HEK293 (cell line): Measurements from ENCODE around the gene INTS6L.

Experiments used
- CTCF ChIA-PET: fragments of 350-600 bp; formaldehyde crosslinking; extraction: SDS; loops from one replicate; lab custom pipeline; 2021; ENCODE audit warnings: antibody characterized with exemption; lab: Yijun Ruan, JAX
- POLR2A ChIA-PET: fragments of 300-600 bp; formaldehyde crosslinking; extraction: SDS; loops from one replicate; lab custom pipeline; 2020; ENCODE audit warnings: antibody characterized with exemption, inconsistent platforms; lab: Yijun Ruan, JAX
- H3K27ac ChIP-seq: fragments of 200-500 bp; sonication (Bioruptor generic); 2 replicates; pipeline ENCODE4 v1.5.1; 2014; ENCODE audit warnings: low read depth, low read length, control low read depth, inconsistent platforms; ENCODE audit errors: extremely low read depth
- H3K36me3 ChIP-seq, 2 experiments: fragments of 200-500 bp in 1 of 2; sonication (Bioruptor generic) in 1 of 2; 1 replicate in 1 of 2; 2 replicates in 1 of 2; pipeline ENCODE4 v1.5.1; 2014 to 2017; ENCODE audit warnings: inconsistent platforms in 2 of 2, low read length in 2 of 2; ENCODE audit not compliant: control insufficient read depth in 2 of 2, insufficient read depth in 1 of 2
- H3K4me1 ChIP-seq: fragments of 200-500 bp; sonication (Bioruptor generic); 2 replicates; pipeline ENCODE4 v1.5.1; 2014; ENCODE audit warnings: mild to moderate bottlenecking, low read length, inconsistent platforms; ENCODE audit not compliant: control insufficient read depth, insufficient read depth
- H3K4me3 ChIP-seq: 2 replicates; pipeline ENCODE4 v1.5.1; 2011; ENCODE audit warnings: low read depth, mild to moderate bottlenecking, control low read depth, low read length, moderate library complexity
- H3K9me3 ChIP-seq: fragments of 200-500 bp; sonication (Bioruptor generic); 2 replicates; pipeline ENCODE4 v1.5.1; 2014; ENCODE audit warnings: low read depth, low read length, inconsistent platforms; ENCODE audit not compliant: control insufficient read depth, insufficient read depth
- AEBP2 ChIP-seq: fragments of 450-650 bp; formaldehyde crosslinking; IDR thresholded peaks from 2 replicates; pipeline ENCODE4 v1.5.1; 2016; ENCODE audit warnings: missing biosample characterization, missing genetic modification characterization, borderline replicate concordance
- ELK4 ChIP-seq: IDR thresholded peaks from 2 replicates; pipeline ENCODE4 v1.6.1; 2011; ENCODE audit warnings: mild to moderate bottlenecking, low read depth, low read length, borderline replicate concordance
- KLF16 ChIP-seq: fragments of 450-650 bp; formaldehyde crosslinking; IDR thresholded peaks from 2 replicates; pipeline ENCODE4 v1.5.1; 2017; ENCODE audit warnings: missing biosample characterization, missing genetic modification characterization
- KLF17 ChIP-seq: fragments of 450-650 bp; formaldehyde crosslinking; IDR thresholded peaks from 2 replicates; pipeline ENCODE4 v1.5.1; 2016; ENCODE audit warnings: missing biosample characterization, missing genetic modification characterization
- MEIS1 ChIP-seq: sonication (generic); formaldehyde crosslinking; IDR thresholded peaks from 2 replicates; pipeline ENCODE4 v1.8.1; 2022; ENCODE audit warnings: missing genetic modification reagents, mild to moderate bottlenecking, borderline replicate concordance
- ZBTB11 ChIP-seq: fragments of 450-650 bp; formaldehyde crosslinking; conservative IDR thresholded peaks from 2 replicates; pipeline ENCODE4 v1.5.1; 2016; ENCODE audit warnings: low read depth, missing biosample characterization, missing genetic modification characterization
- ZBTB6 ChIP-seq: fragments of 450-650 bp; formaldehyde crosslinking; IDR thresholded peaks from 2 replicates; pipeline ENCODE4 v1.5.1; 2017; ENCODE audit warnings: missing biosample characterization, missing genetic modification characterization
- ZNF184 ChIP-seq: fragments of 450-650 bp; IDR thresholded peaks from 2 replicates; pipeline ENCODE4 v1.5.1; 2018; ENCODE audit warnings: missing biosample characterization, mild to moderate bottlenecking, missing genetic modification characterization
- ZNF311 ChIP-seq: fragments of 450-650 bp; formaldehyde crosslinking; IDR thresholded peaks from 2 replicates; pipeline ENCODE4 v1.5.1; 2017; ENCODE audit warnings: missing biosample characterization, missing genetic modification characterization, borderline replicate concordance
- ZNF366 ChIP-seq: fragments of 450-650 bp; formaldehyde crosslinking; conservative IDR thresholded peaks from 2 replicates; pipeline ENCODE4 v1.5.1; 2016; ENCODE audit warnings: missing biosample characterization, missing genetic modification characterization
- ZNF513 ChIP-seq: fragments of 450-650 bp; IDR thresholded peaks from 2 replicates; pipeline ENCODE4 v1.5.1; 2018; ENCODE audit warnings: missing biosample characterization, missing genetic modification characterization
- ZNF544 ChIP-seq: fragments of 450-650 bp; formaldehyde crosslinking; IDR thresholded peaks from 2 replicates; pipeline ENCODE4 v1.5.0; 2017; ENCODE audit warnings: missing biosample characterization, missing genetic modification characterization
- ZNF549 ChIP-seq: fragments of 450-650 bp; IDR thresholded peaks from 2 replicates; pipeline ENCODE4 v1.5.1; 2018; ENCODE audit warnings: missing biosample characterization, missing genetic modification characterization, mild to moderate bottlenecking, inconsistent platforms, moderate library complexity
- ZNF624 ChIP-seq: fragments of 450-650 bp; formaldehyde crosslinking; IDR thresholded peaks from 2 replicates; pipeline ENCODE4 v1.5.1; 2017; ENCODE audit warnings: missing biosample characterization, missing genetic modification characterization
- ZNF704 ChIP-seq: fragments of 450-650 bp; formaldehyde crosslinking; IDR thresholded peaks from 2 replicates; pipeline ENCODE4 v1.5.1; 2016; ENCODE audit warnings: missing biosample characterization, missing genetic modification characterization
- ZSCAN5A ChIP-seq: fragments of 450-650 bp; formaldehyde crosslinking; IDR thresholded peaks from 2 replicates; pipeline ENCODE4 v1.5.1; 2016; ENCODE audit warnings: missing biosample characterization, missing genetic modification characterization

INTS6L gene

GRCh38 chrX:135528254-135528653, 7.8 kb downstream of the INTS6L start (continued):
- TF ChIP-seq ZBTB11 (no peak), MEIS1 (no peak)

GRCh38 chrX:135528756-135529155, 8.3 kb downstream of the INTS6L start:
- H3K4me3 ChIP-seq: no peak overlapping the region
- no peaks in the 10 kb centered on the region for H3K9me3 ChIP-seq
- CTCF ChIA-PET: no interaction called here
- TF ChIP-seq ZBTB6 (tag by site-specific recombination): no peak
- no peaks in the 10 kb centered on the region for H3K36me3 ChIP-seq
- peaks cover 15% of the 10 kb centered on the region; the same call in 1 of the 2 replicates for H3K4me1 ChIP-seq
- POLR2A ChIA-PET: no interaction called here
- H3K27ac ChIP-seq: no peak overlapping the region

GRCh38 chrX:135530097-135530496, 9.6 kb downstream of the INTS6L start:
- Histone ChIP-seq H3K4me3 (no peak overlapping the region), H3K27ac (no peak overlapping the region), H3K4me1 (peaks cover 5% of the 10 kb centered on the region; the same call in 1 of the 2 replicates), H3K36me3 (no peaks in the 10 kb centered on the region), H3K9me3 (no peaks in the 10 kb centered on the region)
- ChIA-PET CTCF (no interaction called here), POLR2A (no interaction called here)
- TF ChIP-seq ZSCAN5A (tag by site-specific recombination) (no peak), KLF16 (tag by site-specific recombination) (no peak), ZNF366 (tag by site-specific recombination) (no peak), ZNF513 (no peak), ZNF544 (tag by site-specific recombination) (no peak), ZNF704 (tag by site-specific recombination) (no peak), ZNF549 (tag by site-specific recombination) (no peak), ZNF184 (tag by site-specific recombination) (no peak), ZNF311 (tag by site-specific recombination) (no peak), ZNF624 (tag by site-specific recombination) (no peak), AEBP2 (tag by site-specific recombination) (no peak), ELK4 (no peak), KLF17 (tag by site-specific recombination) (no peak)
